22Rv1 (cell line): ENCODE measurements around the gene HSBP1L1.

Source experiments
- H3K27ac ChIP-seq: fragments of 450-650 bp; 2 replicates; pipeline ENCODE4 v1.5.1; 2017
- CTCF ChIP-seq: fragments of 450-650 bp; IDR thresholded peaks from 2 replicates; pipeline ENCODE4 v1.5.1; 2017; ENCODE audit warnings: mild to moderate bottlenecking
- ZFX ChIP-seq: fragments of 450-650 bp; IDR thresholded peaks from 2 replicates; pipeline ENCODE4 v1.6.1; 2017; ENCODE audit warnings: antibody characterized with exemption, borderline replicate concordance

The HSBP1L1 gene

GRCh38 chr18:79951545-79952455, 12.6 kb upstream of the HSBP1L1 start, which contains the start of gene SLC66A2:
TSS of gene SLC66A2 (minus strand) at chr18:79951653. CDS start at chr18:79950926, 727 bp downstream.
- peak within 1 kb of the TSS; percentile 55 for H3K27ac ChIP-seq
- TF ChIP-seq ZFX: no peak
- no peak for TF ChIP-seq CTCF

- H3K27ac ChIP-seq: no peak overlapping the region
- TF ChIP-seq ZFX (no peak), CTCF (no peak)
Measured at GRCh38 chr18:79952456-79952995, 11.9 kb upstream of the HSBP1L1 start.

DNA sequence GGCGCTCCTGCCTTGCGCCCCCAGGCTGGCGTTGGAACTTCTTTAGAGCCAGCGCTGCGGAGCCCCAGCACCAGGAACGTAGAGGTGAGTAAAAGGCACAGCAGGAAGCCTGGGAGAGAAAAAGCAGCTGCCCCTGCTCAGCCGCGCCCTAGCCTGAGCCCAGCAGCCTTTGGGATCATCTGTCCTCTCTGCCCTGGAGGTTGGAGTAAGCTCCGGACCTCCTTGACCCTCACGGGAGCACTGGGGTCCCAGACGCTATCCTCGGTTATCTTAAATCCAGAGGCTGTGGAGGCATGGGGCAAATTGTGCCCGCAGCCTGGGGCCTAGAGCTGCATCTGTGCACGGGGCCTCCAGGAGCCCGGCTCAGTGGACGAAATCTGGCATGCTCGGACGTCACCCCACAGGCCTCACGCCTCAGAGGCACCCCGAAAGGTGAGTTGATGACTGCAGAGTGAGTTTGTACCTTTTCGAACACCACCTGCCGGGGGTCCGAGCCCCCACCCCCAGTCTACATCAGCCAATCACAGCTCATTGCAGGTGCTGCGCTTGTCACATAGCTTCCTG, 11.4 kb upstream of the HSBP1L1 start:
- H3K27ac ChIP-seq: no peak overlapping the region
- TF ChIP-seq ZFX (no peak), CTCF (no peak)

DNA sequence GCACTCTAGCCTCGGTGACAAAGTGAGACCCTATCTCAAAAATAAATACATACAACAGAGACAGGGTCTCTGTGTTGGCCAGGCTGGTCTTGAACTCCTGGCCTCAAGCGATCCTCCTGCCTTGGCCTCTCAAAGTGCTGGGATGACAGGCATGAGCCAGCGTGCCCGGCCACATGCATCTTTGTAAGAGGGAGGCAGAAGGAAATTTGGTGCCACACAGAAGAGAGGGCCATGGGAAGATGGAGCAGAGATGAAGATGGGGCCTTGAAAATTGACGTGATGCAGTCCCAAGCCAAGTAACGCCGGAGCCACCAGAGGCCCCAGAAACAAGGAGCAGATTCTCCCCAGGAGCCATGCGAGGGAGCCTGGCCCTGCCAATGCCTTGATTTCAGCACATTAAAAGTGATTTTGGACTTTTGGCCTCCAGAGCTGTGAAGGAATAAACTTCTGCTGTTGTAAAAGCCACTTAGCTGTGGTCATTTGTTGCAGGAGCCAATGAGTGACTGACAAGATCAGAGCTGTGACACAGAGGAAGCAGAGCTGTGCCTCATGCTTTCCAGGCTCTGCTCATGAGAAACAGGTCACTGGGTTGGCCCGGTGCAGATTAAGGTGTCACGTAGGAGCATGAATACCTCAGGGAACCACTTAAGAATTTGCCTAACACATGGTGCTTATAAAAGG, 10.3 kb upstream of the HSBP1L1 start:
- no peak for TF ChIP-seq CTCF
- no peak for TF ChIP-seq ZFX
- peak overlapping the region; percentile 43 for H3K27ac ChIP-seq

DNA sequence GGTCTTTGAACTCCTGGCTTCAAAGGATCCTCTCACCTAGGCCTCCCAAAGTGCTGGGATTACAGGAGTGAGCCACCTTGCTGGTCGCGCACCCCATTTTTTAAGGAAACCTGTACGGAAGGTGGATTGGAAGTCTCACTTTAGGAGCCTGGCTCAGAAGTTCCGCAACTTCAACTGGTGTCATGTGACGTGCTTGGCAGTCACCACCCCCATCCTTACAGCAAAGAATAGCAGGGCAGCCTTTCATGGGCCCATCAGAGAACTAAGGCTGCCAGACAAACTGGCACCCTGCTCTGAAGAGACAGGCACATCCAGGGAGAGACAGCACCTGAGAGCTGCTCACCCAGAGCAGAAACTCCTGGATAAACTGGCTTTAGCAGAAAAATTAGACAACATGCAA, 9.7 kb upstream of the HSBP1L1 start:
- no peak for TF ChIP-seq ZFX
- no peak for TF ChIP-seq CTCF
- peak overlapping the region; percentile 43; the same call in 1 of the 2 replicates for H3K27ac ChIP-seq

GRCh38 chr18:79955302-79956075, 9.0 kb upstream of the HSBP1L1 start:
- no peak overlapping the region for H3K27ac ChIP-seq
- TF ChIP-seq CTCF (no peak), ZFX (no peak)
